Adrenal gland (tissue), 12 donors: ENCODE results near the gene TLK1. TPM values are rescaled to one million over a fixed set of nuclear protein-coding genes. Genes with fewer than 3 reads are reported as not detected.

Experiments
- DNase-seq, 7 donors: peaks; one replicate each; pipeline ENCODE4 v3.0.0-alpha.2; 2019 to 2020
- H3K27ac ChIP-seq, 5 donors: fragments of 200-600 bp; sonication (generic) in 4 of 5; 1 replicate in 3 of 5; 2 replicates in 2 of 5; pipeline versions ENCODE4 v1.5.1 to v1.8.0; 2016 to 2020; ENCODE audit warnings: mild to moderate bottlenecking in 1 of 5
- H3K27me3 ChIP-seq: fragments of 200-600 bp; 2 replicates; pipeline ENCODE4 v1.8.0; 2021
- H3K36me3 ChIP-seq, 2 donors: fragments of 200-600 bp; replicated peaks in 1 of 2; 1 replicate in 1 of 2; 2 replicates in 1 of 2; pipeline versions ENCODE4 v1.5.1 to v1.8.0; 2018 to 2022
- H3K4me1 ChIP-seq, 2 donors: fragments of 200-600 bp; replicated peaks in 1 of 2; 1 replicate in 1 of 2; 2 replicates in 1 of 2; pipeline versions ENCODE4 v1.5.1 to v1.8.0; 2018 to 2021
- H3K4me3 ChIP-seq, 4 donors: fragments of 200-600 bp; sonication (generic) in 3 of 4; one replicate each; pipeline ENCODE4 v1.5.1; 2016 to 2018
- H3K9me3 ChIP-seq, 3 donors: fragments of 200-600 bp; sonication (generic) in 1 of 3; replicated peaks in 1 of 3; 1 replicate in 2 of 3; 2 replicates in 1 of 3; pipeline versions ENCODE4 v1.5.1 to v1.8.0; 2016 to 2021
- POLR2A ChIP-seq, 2 donors: fragments of 450-650 bp; IDR thresholded peaks; one replicate each; pipeline ENCODE4 v1.6.1; 2017; ENCODE audit warnings: antibody characterized with exemption in 2 of 2, mild to moderate bottlenecking in 2 of 2, moderate library complexity in 1 of 2
- WGBS, 4 donors: extraction: QIAGEN DNeasy Blood & Tissue Kit in 2 of 4; methylation state at CpG; one replicate each; pipeline versions ENCODE4 v1.1.5 to v1.1.7; 2013 to 2017; 5-methylcytosine and 5-hydroxymethylcytosine counted together
- intact Hi-C, 2 donors: fragments of 100-400 bp; cut with DNase I; formaldehyde crosslinking; loops; one replicate each; pipeline versions ENCODE4 v1.14.1 to v1.15.0; 2022 to 2023
- polyA plus RNA-seq, 3 donors: library from polyadenylated mRNA; stranded (reverse); fragments of 200-250 nt in 2 of 3; fragments of 350-450 nt in 1 of 3; fragmentation: Illumina TruSeq in 1 of 3; extraction: RNeasy Lipid Tissue Mini Kit (QIAGEN cat#74804) in 1 of 3; gene quantifications; one replicate each; pipeline ENCODE4 v1.2.3, GENCODE V29; 2013 to 2014
- total RNA-seq, 9 donors: library from RNA; depleted of rRNA in 4 of 9; stranded (reverse); fragments of >200 nt in 4 of 9; fragments of 120-200 nt in 1 of 9; fragmentation: NEBNext Ultra II Directional in 1 of 9; extraction: Animal tissue kit (Norgen Biotek cat#: 25700) in 1 of 9; gene quantifications; one replicate each; pipeline versions ENCODE4 v1.1.0 to v1.2.4, GENCODE V29; 2013 to 2023
- TF ChIP-seq, protein P1 (sequence below), 6 experiments: fragments of 450-650 bp in 4 of 6; fragments of 200-600 bp in 2 of 6; sonication (generic) in 1 of 6; IDR thresholded peaks; 1 replicate in 5 of 6; 2 replicates in 1 of 6; pipeline versions ENCODE4 v1.5.1 to v1.8.0; 2016 to 2021; ENCODE audit warnings: antibody characterized with exemption in 6 of 6, mild to moderate bottlenecking in 2 of 6, moderate library complexity in 1 of 6
- donor health status: healthy with polysubstance abuse.
- donor health status: Bipolar disorder and iron deficiency.
- donor health status: DM: yes; HTN: yes; CAD: no.
- donor health status: DM: no; HTN: no; CAD: no.
- donor health status: DM: no; HTN: no; CAD: no.
- donor health status: DM: yes; HTN: yes; CAD: no.

The TLK1 gene
- total and polyA plus RNA-seq, 12 donors = 16.5 to 84.0 (median 47.3) TPM

DNA sequence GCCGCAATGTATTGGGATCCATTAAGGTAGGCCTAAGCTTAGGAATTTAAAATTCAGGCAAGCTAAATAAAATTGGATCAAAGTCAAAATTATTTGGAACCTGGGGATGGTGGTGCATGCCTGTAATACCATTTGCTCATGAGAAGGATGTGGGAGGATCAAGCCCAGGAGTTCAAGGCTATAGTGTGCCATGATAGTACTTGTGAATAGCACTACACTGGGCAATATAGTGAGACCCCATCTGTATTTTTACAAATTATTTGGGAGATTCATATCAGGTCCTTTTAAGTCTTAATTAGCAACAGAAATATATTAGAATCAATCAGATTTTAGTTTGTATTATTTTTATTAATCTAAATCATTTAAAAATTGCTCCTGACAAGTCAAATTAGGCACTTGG is 39.8 kb upstream of the TLK1 start:
- intact Hi-C loops = no loop called here
- DNase-seq = no peak
- Histone ChIP-seq H3K9me3 (no peaks in the 10 kb centered on the region), H3K27ac (no peak overlapping the region), H3K4me3 (no peak overlapping the region), H3K4me1 (no peaks in the 10 kb centered on the region), H3K27me3 (no peaks in the 10 kb centered on the region), H3K36me3 (no peaks in the 10 kb centered on the region)
- WGBS, 4 donors = 94 to 100% (median 96%) methylated on average over 1 of the region's 1 CpG
- TF ChIP-seq POLR2A (IDR thresholded peaks at IDR 0.05) = no peak
- TF ChIP-seq, protein P1, sequence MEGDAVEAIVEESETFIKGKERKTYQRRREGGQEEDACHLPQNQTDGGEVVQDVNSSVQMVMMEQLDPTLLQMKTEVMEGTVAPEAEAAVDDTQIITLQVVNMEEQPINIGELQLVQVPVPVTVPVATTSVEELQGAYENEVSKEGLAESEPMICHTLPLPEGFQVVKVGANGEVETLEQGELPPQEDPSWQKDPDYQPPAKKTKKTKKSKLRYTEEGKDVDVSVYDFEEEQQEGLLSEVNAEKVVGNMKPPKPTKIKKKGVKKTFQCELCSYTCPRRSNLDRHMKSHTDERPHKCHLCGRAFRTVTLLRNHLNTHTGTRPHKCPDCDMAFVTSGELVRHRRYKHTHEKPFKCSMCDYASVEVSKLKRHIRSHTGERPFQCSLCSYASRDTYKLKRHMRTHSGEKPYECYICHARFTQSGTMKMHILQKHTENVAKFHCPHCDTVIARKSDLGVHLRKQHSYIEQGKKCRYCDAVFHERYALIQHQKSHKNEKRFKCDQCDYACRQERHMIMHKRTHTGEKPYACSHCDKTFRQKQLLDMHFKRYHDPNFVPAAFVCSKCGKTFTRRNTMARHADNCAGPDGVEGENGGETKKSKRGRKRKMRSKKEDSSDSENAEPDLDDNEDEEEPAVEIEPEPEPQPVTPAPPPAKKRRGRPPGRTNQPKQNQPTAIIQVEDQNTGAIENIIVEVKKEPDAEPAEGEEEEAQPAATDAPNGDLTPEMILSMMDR (IDR thresholded peaks at IDR 0.05) = no peak

DNA sequence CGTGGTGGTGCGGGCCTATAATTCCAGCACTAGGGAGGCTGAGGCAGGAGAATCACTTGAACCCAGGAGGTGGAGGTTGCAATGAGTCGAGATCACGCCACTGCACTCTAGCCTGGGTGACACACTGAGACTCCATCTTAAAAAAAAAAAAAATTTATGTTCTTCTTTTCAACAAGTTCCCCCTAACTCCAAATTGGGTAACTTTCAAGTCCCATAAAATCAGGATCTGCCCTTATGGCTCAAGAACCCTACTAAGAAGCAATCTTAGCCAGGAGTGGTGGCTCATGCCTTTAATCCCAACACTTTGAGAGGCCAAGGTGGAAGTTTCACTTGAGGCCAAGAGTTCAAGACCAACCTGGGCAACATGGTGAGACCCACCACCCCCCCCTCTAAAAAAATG is 30.3 kb upstream of the TLK1 start:
- H3K4me3 ChIP-seq = no peak overlapping the region
- H3K4me1 ChIP-seq = no peaks in the 10 kb centered on the region
- H3K36me3 ChIP-seq = no peaks in the 10 kb centered on the region
- H3K27me3 ChIP-seq = no peaks in the 10 kb centered on the region
- H3K9me3 ChIP-seq = no peaks in the 10 kb centered on the region
- H3K27ac ChIP-seq = no peak overlapping the region
- TF ChIP-seq, protein P1 (IDR thresholded peaks at IDR 0.05) = no peak
- no peak for TF ChIP-seq POLR2A (IDR thresholded peaks at IDR 0.05)
- DNase-seq = no peak
- intact Hi-C loops = no loop called here
- WGBS, 4 donors = 89 to 98% (median 95%) methylated on average over 4 of the region's 4 CpGs

DNA sequence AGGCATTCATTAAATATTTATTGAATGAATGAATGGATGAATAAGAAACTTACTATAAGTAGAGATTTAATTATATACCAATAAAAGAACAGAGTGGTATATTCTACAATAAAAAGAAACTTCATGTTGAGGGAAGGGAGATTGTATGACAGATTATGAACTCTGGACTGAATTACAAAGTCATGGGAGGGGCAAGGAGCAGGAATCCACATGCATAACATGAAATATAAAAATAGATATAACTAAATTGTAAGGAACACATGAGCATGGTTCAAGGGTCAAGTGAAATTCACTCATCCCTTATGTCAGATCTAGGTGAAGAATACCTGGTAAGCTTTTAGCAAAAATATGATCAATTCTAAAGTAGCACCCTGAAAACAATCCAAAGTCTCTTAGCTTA is 27.1 kb upstream of the TLK1 start:
- DNase-seq = no peak
- intact Hi-C loops = no loop called here
- H3K4me3 ChIP-seq = no peak overlapping the region
- H3K4me1 ChIP-seq = no peaks in the 10 kb centered on the region
- H3K27me3 ChIP-seq = no peaks in the 10 kb centered on the region
- H3K36me3 ChIP-seq = no peaks in the 10 kb centered on the region
- H3K9me3 ChIP-seq = no peaks in the 10 kb centered on the region
- H3K27ac ChIP-seq = no peak overlapping the region
- TF ChIP-seq, protein P1 (IDR thresholded peaks at IDR 0.05) = no peak
- TF ChIP-seq POLR2A (IDR thresholded peaks at IDR 0.05) = no peak

DNA sequence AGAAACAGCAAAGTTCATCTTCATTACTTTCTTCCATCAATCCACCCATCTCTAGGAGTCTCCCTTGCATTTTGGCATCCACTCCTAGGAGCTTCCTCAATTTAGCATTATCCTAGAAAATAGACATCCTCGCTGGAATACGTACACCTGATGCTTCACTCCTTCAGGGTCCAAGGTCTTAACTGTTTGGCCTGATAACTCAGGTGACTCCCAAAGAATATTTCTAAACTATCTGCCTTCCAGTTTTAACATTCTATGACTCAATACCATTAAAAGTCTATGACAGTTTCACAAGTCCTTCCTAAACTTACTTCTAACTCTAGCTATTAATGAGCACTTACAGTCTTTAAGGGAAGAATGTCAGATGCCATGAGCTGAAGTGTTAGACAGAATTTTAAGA is 26.5 kb upstream of the TLK1 start:
- intact Hi-C loops = no loop called here
- TF ChIP-seq, protein P1 (IDR thresholded peaks at IDR 0.05) = no peak
- TF ChIP-seq POLR2A (IDR thresholded peaks at IDR 0.05) = no peak

More for the DNA sequence above, 26.5 kb upstream of the TLK1 start:
- no peak for DNase-seq
- Histone ChIP-seq H3K4me3 (no peak overlapping the region), H3K4me1 (no peaks in the 10 kb centered on the region), H3K27ac (no peak overlapping the region), H3K27me3 (no peaks in the 10 kb centered on the region), H3K9me3 (no peaks in the 10 kb centered on the region), H3K36me3 (no peaks in the 10 kb centered on the region)
- WGBS, 4 donors = 91 to 95% (median 92%) methylated on average over 2 of the region's 2 CpGs
